Activated CD4-positive, alpha-beta T cell treated with anti-CD3 and anti-CD28 coated beads for 1 hour (primary cell): ENCODE measurements around the gene TUBB1.
"Not testable (repeated sequence)": the region's sequence is repeated elsewhere in the genome, so short reads cannot be mapped to it uniquely, and the experiment has no call there.

Experiments
- DNase-seq: peaks from one replicate; pipeline ENCODE4 v3.0.0-alpha.2; 2020

The TUBB1 gene

GRCh38 chr20:59019217-59019616 is at the start of gene TUBB1:
TUBB1 (plus strand) TSS chr20:59019429; CDS start chr20:59019523, 94 bp downstream.
- no peak for DNase-seq

GRCh38 chr20:58969439-58969838 is 49.8 kb upstream of the TUBB1 start:
- no peak for DNase-seq

GRCh38 chr20:58970146-58970545 is 49.1 kb upstream of the TUBB1 start:
- DNase-seq, result no peak

GRCh38 chr20:58971429-58971828 is 47.8 kb upstream of the TUBB1 start:
- DNase-seq, result no peak

- no peak for DNase-seq
Measured at GRCh38 chr20:58973179-58973578, 46.0 kb upstream of the TUBB1 start.

- no peak for DNase-seq
Measured at GRCh38 chr20:58973866-58974265, 45.4 kb upstream of the TUBB1 start.

- DNase-seq, result no peak
Measured at GRCh38 chr20:58975353-58975752, 43.9 kb upstream of the TUBB1 start.

- DNase-seq, result no peak
Measured at GRCh38 chr20:58976061-58976730, 43.0 kb upstream of the TUBB1 start.

- DNase-seq, result no peak
Measured at GRCh38 chr20:58978351-58979190, 40.7 kb upstream of the TUBB1 start.

- peak; percentile 85 for DNase-seq
Measured at GRCh38 chr20:58980711-58981627, 38.3 kb upstream of the TUBB1 start, which contains the start of gene NELFCD. NELFCD (plus strand) TSS chr20:58981256; CDS start chr20:58981310, 54 bp downstream.

- no peak for DNase-seq
Measured at GRCh38 chr20:58981628-58982364, 37.4 kb upstream of the TUBB1 start.

- no peak for DNase-seq
Measured at GRCh38 chr20:58982406-58983114, 36.7 kb upstream of the TUBB1 start.

- not testable (repeated sequence) for DNase-seq
Measured at GRCh38 chr20:58983115-58983468, 36.1 kb upstream of the TUBB1 start.

- DNase-seq, result no peak
Measured at GRCh38 chr20:58984691-58985090, 34.5 kb upstream of the TUBB1 start.

- DNase-seq, result no peak
Measured at GRCh38 chr20:58985656-58986055, 33.6 kb upstream of the TUBB1 start.

GRCh38 chr20:58986286-58986967 is 32.8 kb upstream of the TUBB1 start:
- no peak for DNase-seq

GRCh38 chr20:58986968-58987517 is 32.2 kb upstream of the TUBB1 start:
- DNase-seq, result no peak

- DNase-seq, result no peak
Measured at GRCh38 chr20:58987790-58988564, 31.3 kb upstream of the TUBB1 start.

- no peak for DNase-seq
Measured at GRCh38 chr20:58988565-58988882, 30.7 kb upstream of the TUBB1 start.

GRCh38 chr20:58989196-58989595 is 30.0 kb upstream of the TUBB1 start:
- no peak for DNase-seq
